Kidney epithelial cell (primary cell): ENCODE data around the gene HMHB1. TPM values are rescaled to one million over a fixed set of nuclear protein-coding genes. Genes with fewer than 3 reads are reported as not detected.
A peak's percentile ranks its signal among the peaks of the same experiment; 100 is the strongest.

ENCODE experiments used
- DNase-seq: peaks from one replicate; pipeline ENCODE4 v3.0.0-alpha.2; 2010; ENCODE audit warnings: low read depth
- H3K27me3 ChIP-seq: 2 replicates; pipeline ENCODE4 v1.6.0; 2011; ENCODE audit warnings: low read length; ENCODE audit not compliant: control insufficient read depth, insufficient read depth
- H3K36me3 ChIP-seq: 2 replicates; pipeline ENCODE4 v1.5.1; 2011; ENCODE audit warnings: low read length; ENCODE audit not compliant: control insufficient read depth, insufficient read depth
- H3K4me3 ChIP-seq: 2 replicates; pipeline ENCODE4 v1.5.1; 2011; ENCODE audit warnings: low read depth, mild to moderate bottlenecking, control low read depth, low read length
- total RNA-seq: library from RNA; depleted of rRNA; stranded (reverse); fragments of >200 nt; gene quantifications from 2 replicates; pipeline ENCODE4 v1.2.3, GENCODE V29; 2015
- TF ChIP-seq, protein P1 (sequence below): IDR thresholded peaks from 2 replicates; pipeline ENCODE4 v1.5.1; 2011; ENCODE audit warnings: mild to moderate bottlenecking, moderate library complexity, low read length, control low read depth, inconsistent platforms; ENCODE audit not compliant: insufficient read depth, poor library complexity, severe bottlenecking

HMHB1 gene
- total RNA-seq, 1 donor from 2014 or later = not detected

DNA sequence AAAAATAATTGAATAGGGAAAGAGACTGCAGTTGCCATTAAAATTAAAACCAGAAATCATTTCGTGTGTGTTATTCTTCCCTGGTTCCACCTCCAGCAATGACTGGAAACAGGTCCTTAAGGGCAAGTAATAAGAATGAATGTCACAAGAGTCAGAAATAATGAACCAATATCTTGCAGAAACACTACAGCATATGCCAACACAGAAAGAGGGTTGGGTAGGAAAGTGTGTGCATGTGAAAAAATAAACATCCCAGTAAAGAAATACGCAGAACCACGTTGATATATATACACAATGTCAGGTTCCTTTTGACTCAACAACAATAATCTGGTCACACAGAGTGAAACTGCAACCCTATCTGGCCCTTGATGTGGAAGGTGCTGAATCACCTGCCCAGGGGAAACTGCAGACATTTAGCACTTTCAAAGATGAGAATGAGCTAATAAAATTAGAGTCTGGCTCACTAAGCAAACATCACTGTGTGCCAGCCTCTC, 15.0 kb downstream of the HMHB1 start:
- Histone ChIP-seq H3K36me3 (no peaks in the 10 kb centered on the region), H3K4me3 (no peak overlapping the region), H3K27me3 (no peaks in the 10 kb centered on the region)
- TF ChIP-seq, protein P1, sequence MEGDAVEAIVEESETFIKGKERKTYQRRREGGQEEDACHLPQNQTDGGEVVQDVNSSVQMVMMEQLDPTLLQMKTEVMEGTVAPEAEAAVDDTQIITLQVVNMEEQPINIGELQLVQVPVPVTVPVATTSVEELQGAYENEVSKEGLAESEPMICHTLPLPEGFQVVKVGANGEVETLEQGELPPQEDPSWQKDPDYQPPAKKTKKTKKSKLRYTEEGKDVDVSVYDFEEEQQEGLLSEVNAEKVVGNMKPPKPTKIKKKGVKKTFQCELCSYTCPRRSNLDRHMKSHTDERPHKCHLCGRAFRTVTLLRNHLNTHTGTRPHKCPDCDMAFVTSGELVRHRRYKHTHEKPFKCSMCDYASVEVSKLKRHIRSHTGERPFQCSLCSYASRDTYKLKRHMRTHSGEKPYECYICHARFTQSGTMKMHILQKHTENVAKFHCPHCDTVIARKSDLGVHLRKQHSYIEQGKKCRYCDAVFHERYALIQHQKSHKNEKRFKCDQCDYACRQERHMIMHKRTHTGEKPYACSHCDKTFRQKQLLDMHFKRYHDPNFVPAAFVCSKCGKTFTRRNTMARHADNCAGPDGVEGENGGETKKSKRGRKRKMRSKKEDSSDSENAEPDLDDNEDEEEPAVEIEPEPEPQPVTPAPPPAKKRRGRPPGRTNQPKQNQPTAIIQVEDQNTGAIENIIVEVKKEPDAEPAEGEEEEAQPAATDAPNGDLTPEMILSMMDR = no peak
- DNase-seq = peak; percentile 10

DNA sequence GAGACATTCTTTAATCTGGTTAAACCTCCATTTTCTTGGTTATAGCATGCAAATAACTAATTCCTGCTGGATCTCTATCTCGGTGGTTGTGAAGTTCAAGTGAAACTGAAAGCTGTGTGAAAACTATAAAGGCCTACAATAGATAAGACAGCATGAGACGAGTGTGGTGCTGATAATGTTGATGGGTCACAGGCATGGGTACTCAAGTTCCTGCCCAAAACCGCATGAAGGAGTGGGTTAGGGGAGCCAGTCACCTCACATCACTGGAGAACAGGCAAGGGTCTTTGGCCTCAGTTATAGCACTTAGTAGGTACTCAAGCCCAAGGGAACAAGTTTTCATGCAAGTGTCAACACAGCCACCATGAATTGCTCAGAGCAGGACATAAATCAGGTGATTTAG, 16.7 kb downstream of the HMHB1 start:
- TF ChIP-seq, protein P1 = no peak
- DNase-seq = no peak
- H3K27me3 ChIP-seq = no peaks in the 10 kb centered on the region
- no peak overlapping the region for H3K4me3 ChIP-seq
- no peaks in the 10 kb centered on the region for H3K36me3 ChIP-seq

DNA sequence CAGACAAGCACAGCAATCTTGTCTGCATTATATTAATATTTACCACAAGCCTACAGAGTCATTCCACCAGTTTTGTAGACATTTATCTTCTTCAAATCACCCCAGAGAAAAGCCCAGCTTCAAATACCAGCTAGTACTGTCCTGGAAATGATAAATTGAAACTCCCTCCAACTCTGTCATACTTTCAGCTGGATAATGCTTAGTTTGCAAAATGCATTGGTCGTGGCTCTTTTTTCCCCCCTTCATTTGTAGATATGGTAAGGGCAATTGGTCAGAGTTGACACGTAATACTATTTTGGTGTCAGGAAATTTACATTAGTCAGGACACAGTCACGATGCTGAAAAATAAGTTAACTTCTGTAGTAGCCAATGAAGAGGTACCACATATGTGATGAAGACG, 21.2 kb downstream of the HMHB1 start:
- DNase-seq = no peak
- TF ChIP-seq, protein P1 = no peak
- H3K4me3 ChIP-seq = no peak overlapping the region

DNA sequence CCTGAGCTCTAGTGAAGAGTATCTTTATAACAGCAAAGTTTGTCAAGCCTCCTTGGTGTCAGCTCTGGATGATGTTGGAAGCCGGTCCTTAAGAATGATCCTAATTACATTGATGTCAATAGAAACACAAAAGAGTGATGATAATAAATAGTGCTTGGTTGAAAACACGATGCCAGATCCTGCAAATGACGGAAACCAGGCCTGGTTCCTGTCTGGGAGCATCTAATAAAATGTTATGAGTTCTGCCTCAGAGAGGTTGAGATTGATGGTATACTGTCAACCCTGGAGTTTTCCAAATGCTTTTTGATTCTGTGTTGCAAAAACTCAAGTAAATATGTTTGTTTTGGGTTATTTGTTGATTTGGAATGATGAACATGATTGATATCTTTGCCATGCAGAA, 23.3 kb downstream of the HMHB1 start:
- no peaks in the 10 kb centered on the region for H3K27me3 ChIP-seq
- TF ChIP-seq, protein P1 = no peak

More for the DNA sequence above, 21.2 kb downstream of the HMHB1 start:
- Histone ChIP-seq H3K27me3 (no peaks in the 10 kb centered on the region), H3K36me3 (no peaks in the 10 kb centered on the region)

DNA sequence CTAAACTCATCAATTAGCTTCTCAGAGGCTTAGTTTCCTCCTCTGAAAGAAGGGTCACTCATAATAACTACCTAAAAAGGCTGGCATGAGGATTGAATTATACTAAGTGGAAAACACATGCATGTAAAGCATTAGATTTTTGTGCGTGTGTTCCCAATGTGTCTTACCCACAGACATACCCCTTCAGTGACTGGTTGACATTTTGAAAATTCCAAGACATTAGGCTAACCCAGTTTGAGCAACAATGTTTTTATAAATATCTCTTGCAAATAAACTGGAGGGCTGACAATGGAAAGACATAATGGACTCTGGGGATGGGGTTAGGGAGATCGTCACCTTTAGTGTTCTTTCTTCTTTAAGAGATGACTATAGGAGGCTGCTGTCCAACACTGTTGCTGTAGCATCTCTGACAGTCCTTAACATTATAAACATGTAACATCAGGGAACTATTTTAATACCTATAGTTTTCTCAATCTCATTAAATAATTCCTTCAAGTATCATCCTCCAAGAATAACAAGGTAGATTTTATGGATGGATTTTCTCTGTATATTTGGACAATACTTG, 24.3 kb downstream of the HMHB1 start:
- Histone ChIP-seq H3K4me3 (no peak overlapping the region), H3K27me3 (no peaks in the 10 kb centered on the region), H3K36me3 (no peaks in the 10 kb centered on the region)
- DNase-seq = no peak
- TF ChIP-seq, protein P1 = no peak

More for the DNA sequence above, 23.3 kb downstream of the HMHB1 start:
- no peak for DNase-seq
- Histone ChIP-seq H3K36me3 (no peaks in the 10 kb centered on the region), H3K4me3 (no peak overlapping the region)

DNA sequence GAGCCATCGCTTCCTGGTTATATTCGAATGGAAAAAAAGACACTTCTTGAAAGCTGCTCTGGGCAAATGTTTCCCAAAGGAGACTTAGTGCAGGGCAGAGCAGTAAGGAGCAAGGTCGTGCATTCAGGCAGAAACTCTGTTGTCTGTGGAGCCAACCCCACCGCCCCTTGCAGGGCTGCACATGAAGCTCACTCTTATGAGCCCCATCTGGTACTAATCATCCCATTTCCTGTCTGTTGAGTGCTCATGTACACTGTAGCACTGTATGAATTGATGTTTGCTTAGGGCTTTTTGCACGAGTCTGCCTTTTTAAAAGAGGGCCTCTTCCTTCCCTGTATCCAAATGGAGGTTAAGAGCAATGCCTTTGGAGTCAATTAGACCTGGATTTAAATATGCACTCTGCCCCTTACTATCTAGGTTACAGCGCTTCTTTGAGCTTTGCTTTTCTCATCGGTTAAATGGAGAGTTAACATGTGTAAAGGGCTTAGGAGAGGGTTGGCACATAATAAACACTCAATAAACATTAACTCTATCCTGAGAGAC, 25.4 kb downstream of the HMHB1 start:
- TF ChIP-seq, protein P1 = no peak
- H3K27me3 ChIP-seq = no peaks in the 10 kb centered on the region
- no peak for DNase-seq
- no peak overlapping the region for H3K4me3 ChIP-seq
- H3K36me3 ChIP-seq = no peaks in the 10 kb centered on the region
